SJCRH30 (cell line): ENCODE measurements around the gene CNTN5. TPM values are rescaled to one million over a fixed set of nuclear protein-coding genes. Genes with fewer than 3 reads are reported as not detected.

ENCODE experiments used
- DNase-seq, 2 experiments: peaks; one replicate each; pipeline ENCODE4 v3.0.0-alpha.2; 2015 to 2020
- H3K27ac ChIP-seq: fragments of 250-450 bp; sonication (Bioruptor Pico); 2 replicates; pipeline ENCODE4 v1.5.1; 2020; ENCODE audit warnings: mild to moderate bottlenecking, moderate library complexity
- H3K27me3 ChIP-seq: fragments of 250-450 bp; sonication (Bioruptor Pico); 2 replicates; pipeline ENCODE4 v1.5.1; 2020; ENCODE audit warnings: mild to moderate bottlenecking, moderate library complexity
- H3K36me3 ChIP-seq: fragments of 250-450 bp; sonication (Bioruptor Pico); 2 replicates; pipeline ENCODE4 v1.5.1; 2020; ENCODE audit warnings: mild to moderate bottlenecking, moderate library complexity
- H3K4me1 ChIP-seq: fragments of 250-450 bp; sonication (Bioruptor Pico); 2 replicates; pipeline ENCODE4 v1.5.1; 2020; ENCODE audit warnings: mild to moderate bottlenecking, moderate library complexity
- H3K4me3 ChIP-seq: fragments of 250-450 bp; sonication (Bioruptor Pico); 2 replicates; pipeline ENCODE4 v1.5.1; 2020; ENCODE audit warnings: mild to moderate bottlenecking, moderate library complexity
- H3K9me3 ChIP-seq: fragments of 250-450 bp; sonication (Bioruptor Pico); replicated peaks from 2 replicates; pipeline ENCODE4 v1.5.1; 2020; ENCODE audit warnings: mild to moderate bottlenecking, moderate library complexity
- total RNA-seq: library from RNA; depleted of rRNA; stranded (reverse); fragments of >200 nt; shearing (Covaris generic); gene quantifications from 2 replicates; pipeline ENCODE4 v1.2.3, GENCODE V29; 2014

Gene CNTN5
- total RNA-seq, 1 experiment from 2014 or later, result 0.34 TPM

DNA sequence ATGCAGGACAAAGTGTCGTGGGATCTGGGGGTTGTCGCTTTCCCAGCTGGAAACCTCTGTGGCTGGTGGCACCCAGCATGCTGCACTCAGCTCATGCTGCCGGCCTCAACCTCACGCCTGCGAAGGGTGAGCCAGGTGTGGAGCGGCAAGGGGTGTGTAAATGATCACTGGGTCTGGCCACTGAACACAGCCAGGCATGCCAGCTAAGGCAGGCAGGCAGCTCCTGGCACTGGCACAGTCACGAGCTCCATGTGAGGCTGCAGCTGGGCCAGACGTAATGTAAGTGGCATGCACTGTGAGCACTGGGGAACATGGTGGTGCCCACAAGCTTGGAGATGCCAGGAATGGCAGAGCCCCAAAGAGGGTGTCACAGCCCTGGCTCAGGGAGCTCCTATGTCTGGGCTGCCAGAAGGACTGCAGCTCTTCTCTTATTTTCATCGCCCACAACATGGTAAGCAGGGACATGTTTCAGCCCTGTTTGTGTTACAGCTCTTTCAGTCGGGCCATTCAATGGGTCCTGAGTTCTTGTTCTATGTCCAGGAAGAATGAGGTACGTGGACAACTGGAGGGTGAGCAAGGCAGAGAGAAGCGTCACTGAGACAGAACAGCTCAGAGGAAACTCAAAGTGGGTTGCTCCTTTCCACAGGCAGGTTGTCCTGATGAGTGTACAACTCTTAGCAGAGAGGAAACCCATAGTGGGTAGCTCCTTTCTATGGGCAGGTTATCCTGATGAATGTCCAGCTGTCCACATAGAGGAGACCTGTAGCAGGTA is 403.8 kb downstream of the CNTN5 start:
- DNase-seq, result no peak
- Histone ChIP-seq H3K9me3 (no peaks in the 10 kb centered on the region), H3K4me1 (no peaks in the 10 kb centered on the region), H3K36me3 (no peaks in the 10 kb centered on the region), H3K4me3 (no peak overlapping the region), H3K27ac (no peak overlapping the region), H3K27me3 (no peaks in the 10 kb centered on the region)

DNA sequence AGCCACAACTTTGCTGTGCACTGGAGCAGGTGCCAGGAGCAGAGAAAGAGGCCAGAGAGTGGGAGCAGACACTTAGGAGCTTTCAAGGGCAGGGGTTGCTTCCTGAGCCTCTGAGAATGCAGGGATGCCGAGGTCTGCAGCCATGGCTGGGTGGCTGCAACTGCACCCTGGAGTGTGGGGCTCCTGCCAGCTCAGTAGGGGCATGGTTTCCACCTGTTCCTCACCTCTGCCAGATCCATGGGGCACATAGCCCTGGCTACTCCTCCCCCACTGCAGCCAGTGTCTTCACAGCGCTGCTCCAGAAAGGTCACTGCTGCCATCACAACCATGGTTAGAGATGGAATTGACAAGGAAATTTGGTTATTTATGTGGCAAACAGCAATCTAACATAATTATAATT is 404.8 kb downstream of the CNTN5 start:
- no peaks in the 10 kb centered on the region for H3K9me3 ChIP-seq
- H3K27ac ChIP-seq, result no peak overlapping the region
- no peak for DNase-seq
- no peak overlapping the region for H3K4me3 ChIP-seq
- no peaks in the 10 kb centered on the region for H3K27me3 ChIP-seq
- H3K36me3 ChIP-seq, result no peaks in the 10 kb centered on the region
- H3K4me1 ChIP-seq, result no peaks in the 10 kb centered on the region

DNA sequence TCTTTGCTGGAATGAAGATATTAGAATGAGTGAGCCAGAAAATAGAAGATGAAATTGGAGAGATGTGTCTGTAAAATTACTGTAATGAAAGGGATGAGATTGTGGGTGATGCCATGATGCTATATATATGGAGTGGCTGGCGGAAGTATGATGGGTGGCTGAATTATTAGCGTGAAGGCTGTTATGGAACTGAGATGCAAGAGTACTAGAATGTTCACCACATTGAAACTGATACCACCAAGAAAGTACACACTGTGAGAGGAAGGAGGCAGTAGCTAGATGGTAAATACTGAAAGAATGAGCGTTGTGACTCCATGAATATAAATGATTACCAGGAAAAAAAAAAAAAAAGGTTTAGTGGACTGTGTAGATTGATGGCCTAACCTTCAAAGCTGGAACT is 411.9 kb downstream of the CNTN5 start:
- H3K27me3 ChIP-seq, result no peaks in the 10 kb centered on the region
- no peak for DNase-seq
- H3K36me3 ChIP-seq, result no peaks in the 10 kb centered on the region
- no peaks in the 10 kb centered on the region for H3K4me1 ChIP-seq
- no peaks in the 10 kb centered on the region for H3K9me3 ChIP-seq
- no peak overlapping the region for H3K4me3 ChIP-seq
- no peak overlapping the region for H3K27ac ChIP-seq

DNA sequence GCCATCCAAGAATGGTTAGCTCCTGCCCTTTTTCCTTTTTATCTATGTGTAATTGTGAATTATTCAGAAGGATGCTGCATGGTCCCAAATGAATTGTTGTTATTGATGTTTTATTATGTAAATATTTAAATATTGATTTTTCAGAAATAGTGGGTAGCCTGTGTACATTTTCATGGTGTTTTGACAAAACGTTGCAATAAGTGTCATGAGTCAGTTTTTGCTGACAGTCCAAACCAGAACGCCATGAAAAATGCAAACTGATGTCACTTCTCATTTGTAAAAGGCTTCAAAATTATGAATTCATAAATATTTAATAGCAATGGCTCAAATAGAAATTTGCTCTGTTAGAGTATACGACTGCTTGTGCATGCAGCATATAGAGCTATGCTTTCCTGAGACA is 422.5 kb downstream of the CNTN5 start:
- Histone ChIP-seq H3K36me3 (no peaks in the 10 kb centered on the region), H3K9me3 (no peaks in the 10 kb centered on the region), H3K4me3 (no peak overlapping the region), H3K4me1 (no peaks in the 10 kb centered on the region), H3K27me3 (no peaks in the 10 kb centered on the region), H3K27ac (no peak overlapping the region)
- DNase-seq, result no peak

DNA sequence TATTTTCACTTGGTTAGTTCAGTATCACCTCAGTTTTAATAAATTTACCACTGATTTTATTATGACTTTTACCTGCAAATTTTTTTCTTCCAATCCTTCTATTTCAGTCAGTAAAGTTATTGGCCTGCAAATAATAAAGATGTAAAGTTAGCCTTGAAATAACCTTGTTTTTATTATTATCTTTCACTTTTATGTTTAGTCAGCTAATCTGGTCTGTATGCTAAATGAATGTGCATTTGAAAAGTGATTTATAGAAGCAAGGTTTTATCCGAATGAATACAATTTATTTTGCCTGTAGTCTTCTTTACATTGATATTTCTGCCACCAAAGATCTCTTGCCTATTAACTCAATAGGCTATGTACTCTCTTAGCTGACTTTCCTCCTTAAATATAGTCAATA is 425.7 kb downstream of the CNTN5 start:
- H3K9me3 ChIP-seq, result no peaks in the 10 kb centered on the region
- no peak for DNase-seq
- H3K4me3 ChIP-seq, result no peak overlapping the region
- no peak overlapping the region for H3K27ac ChIP-seq
- no peaks in the 10 kb centered on the region for H3K36me3 ChIP-seq
- H3K27me3 ChIP-seq, result no peaks in the 10 kb centered on the region
- no peaks in the 10 kb centered on the region for H3K4me1 ChIP-seq

DNA sequence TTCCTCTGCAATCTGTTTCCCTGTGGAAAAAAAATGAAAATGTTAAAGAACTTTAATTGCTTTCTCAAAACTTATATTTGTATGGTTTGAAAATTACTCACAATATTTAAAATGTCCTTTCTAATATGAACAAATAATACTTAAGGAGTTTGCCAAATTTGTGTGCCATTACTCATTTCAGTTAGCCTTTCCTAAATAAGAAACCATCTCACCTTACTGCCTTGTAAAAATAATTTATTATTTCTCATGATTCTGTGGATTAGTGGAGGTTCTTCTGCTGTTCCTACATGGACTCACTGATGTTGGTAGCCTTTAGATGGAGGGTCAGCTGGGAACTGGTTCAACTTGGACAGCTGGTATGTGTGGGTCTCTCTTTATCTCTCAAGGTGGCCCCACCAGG is 428.6 kb downstream of the CNTN5 start:
- Histone ChIP-seq H3K4me3 (no peak overlapping the region), H3K27ac (no peak overlapping the region), H3K27me3 (no peaks in the 10 kb centered on the region), H3K4me1 (no peaks in the 10 kb centered on the region), H3K36me3 (no peaks in the 10 kb centered on the region), H3K9me3 (no peaks in the 10 kb centered on the region)
- DNase-seq, result no peak

DNA sequence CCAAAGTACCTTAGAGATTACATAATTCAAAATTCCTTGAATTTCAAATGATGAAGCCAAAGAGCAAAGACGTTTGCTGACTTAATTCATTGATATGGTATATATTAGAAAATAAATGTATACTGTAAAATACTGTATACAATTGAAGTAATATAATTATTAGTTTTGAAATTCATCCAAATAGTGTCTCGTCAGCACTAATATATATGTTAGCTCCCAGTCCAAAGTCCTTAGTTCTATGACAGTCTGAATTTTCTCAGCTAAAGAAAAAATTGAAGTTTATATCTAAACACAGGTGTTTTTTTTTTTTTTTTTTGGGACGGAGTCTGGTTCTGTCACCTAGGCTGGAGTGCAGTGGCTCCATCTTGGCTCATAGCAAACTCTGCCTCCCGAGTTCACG is 431.3 kb downstream of the CNTN5 start:
- Histone ChIP-seq H3K27me3 (no peaks in the 10 kb centered on the region), H3K9me3 (no peaks in the 10 kb centered on the region), H3K4me3 (no peak overlapping the region), H3K4me1 (no peaks in the 10 kb centered on the region), H3K36me3 (no peaks in the 10 kb centered on the region), H3K27ac (no peak overlapping the region)
- no peak for DNase-seq

DNA sequence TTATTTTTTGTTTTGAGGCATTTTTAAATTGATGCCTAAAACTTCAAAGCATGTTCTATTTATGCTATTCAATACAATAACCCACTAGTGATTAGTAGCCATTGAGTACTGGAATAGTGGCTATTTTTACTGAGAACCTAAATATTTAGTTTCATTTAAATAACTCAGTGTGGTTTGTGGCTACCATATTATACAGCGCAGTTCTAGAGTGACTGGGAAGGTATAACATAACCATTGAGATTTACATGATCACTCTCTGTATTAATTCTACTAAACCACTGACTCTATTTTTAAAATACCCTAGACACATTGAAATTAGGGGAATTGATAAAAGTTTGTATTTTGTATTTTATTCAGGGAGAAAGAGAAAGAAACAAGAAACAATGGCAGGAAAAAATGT is 441.2 kb downstream of the CNTN5 start:
- Histone ChIP-seq H3K36me3 (no peaks in the 10 kb centered on the region), H3K27ac (no peak overlapping the region), H3K9me3 (no peaks in the 10 kb centered on the region), H3K27me3 (no peaks in the 10 kb centered on the region), H3K4me1 (no peaks in the 10 kb centered on the region), H3K4me3 (no peak overlapping the region)
- DNase-seq, result no peak

DNA sequence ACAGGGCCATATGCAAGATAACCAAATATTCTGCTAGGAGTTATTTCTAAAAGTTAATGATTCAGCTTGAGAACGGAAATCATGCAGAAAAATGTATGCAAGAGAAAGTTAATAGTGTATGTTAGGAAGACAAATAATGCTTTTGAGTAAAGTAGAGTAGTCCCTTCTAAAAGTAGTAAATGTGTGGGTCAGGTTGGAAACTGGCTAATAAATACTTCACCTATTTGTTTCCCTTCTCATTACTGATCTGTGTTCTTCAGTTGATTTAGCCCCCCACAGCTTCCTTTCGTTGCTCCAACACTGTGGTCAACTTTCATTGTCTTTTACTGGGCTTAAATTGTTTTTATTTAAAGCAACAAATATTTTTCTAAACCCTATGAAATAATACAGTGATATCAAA is 444.2 kb downstream of the CNTN5 start:
- Histone ChIP-seq H3K4me3 (no peak overlapping the region), H3K36me3 (no peaks in the 10 kb centered on the region), H3K4me1 (no peaks in the 10 kb centered on the region), H3K27ac (no peak overlapping the region), H3K27me3 (no peaks in the 10 kb centered on the region), H3K9me3 (no peaks in the 10 kb centered on the region)
- no peak for DNase-seq

DNA sequence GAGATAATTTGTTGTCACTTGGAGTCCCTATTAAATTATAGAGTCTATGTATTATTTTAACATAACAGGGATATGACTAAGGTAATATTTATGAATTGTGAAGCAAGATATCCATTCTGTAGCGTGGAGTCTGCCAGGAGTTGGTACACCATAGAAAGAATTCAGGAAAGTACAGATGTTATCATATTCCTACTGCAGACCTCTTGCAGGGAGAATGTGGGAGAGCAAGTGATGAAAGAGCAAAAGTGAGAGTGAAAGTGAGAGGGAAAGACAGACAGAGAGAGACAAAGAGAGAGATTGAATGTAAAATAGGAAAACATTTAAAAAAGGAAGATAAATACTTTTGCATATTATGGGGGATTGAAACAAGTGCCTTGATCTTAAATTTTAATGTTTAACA is 468.8 kb downstream of the CNTN5 start:
- H3K9me3 ChIP-seq, result no peaks in the 10 kb centered on the region
- H3K27ac ChIP-seq, result no peak overlapping the region
- no peaks in the 10 kb centered on the region for H3K27me3 ChIP-seq
- no peaks in the 10 kb centered on the region for H3K36me3 ChIP-seq
- H3K4me1 ChIP-seq, result no peaks in the 10 kb centered on the region
- DNase-seq, result no peak
- no peak overlapping the region for H3K4me3 ChIP-seq

DNA sequence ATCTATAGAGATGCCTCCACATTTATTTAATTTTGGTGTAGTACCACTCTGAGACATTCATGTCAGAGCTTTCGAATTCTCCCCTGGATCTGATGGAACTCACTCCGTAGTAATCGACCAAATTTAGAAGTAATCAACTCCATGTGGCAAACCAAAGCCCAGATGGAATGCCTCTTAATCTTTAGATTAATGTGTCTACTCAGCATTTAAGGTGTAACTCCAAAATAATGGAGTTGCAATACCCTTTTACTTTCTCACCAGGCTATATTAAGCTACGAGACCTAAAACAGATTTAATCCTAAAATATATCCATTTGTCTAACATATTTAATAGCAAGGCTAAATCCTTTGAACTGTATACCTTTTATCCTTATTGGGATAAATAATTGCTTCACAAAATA is 473.3 kb downstream of the CNTN5 start:
- Histone ChIP-seq H3K27me3 (no peaks in the 10 kb centered on the region), H3K4me1 (no peaks in the 10 kb centered on the region), H3K27ac (no peak overlapping the region), H3K9me3 (no peaks in the 10 kb centered on the region), H3K36me3 (no peaks in the 10 kb centered on the region), H3K4me3 (no peak overlapping the region)
- no peak for DNase-seq

DNA sequence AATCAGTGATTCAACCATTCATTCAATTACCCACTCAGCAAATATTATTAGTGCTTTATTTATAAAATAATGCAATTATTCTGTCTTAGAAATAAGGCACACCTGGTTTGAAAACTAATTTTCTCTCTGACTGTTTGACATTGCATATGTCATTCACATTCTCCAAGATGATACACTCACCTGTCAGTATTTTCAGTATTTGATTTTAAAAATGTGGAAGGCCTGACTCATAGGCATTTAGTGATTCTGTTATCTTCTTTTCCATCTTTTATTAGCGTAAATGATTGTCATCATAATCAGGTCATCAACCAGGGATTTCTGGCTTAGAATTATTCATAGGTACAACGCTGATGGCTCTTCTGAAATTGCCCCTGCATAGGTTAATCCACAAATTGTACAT is 480.9 kb downstream of the CNTN5 start:
- Histone ChIP-seq H3K27me3 (no peaks in the 10 kb centered on the region), H3K36me3 (no peaks in the 10 kb centered on the region), H3K4me1 (no peaks in the 10 kb centered on the region), H3K27ac (no peak overlapping the region), H3K9me3 (no peaks in the 10 kb centered on the region), H3K4me3 (no peak overlapping the region)
- no peak for DNase-seq

DNA sequence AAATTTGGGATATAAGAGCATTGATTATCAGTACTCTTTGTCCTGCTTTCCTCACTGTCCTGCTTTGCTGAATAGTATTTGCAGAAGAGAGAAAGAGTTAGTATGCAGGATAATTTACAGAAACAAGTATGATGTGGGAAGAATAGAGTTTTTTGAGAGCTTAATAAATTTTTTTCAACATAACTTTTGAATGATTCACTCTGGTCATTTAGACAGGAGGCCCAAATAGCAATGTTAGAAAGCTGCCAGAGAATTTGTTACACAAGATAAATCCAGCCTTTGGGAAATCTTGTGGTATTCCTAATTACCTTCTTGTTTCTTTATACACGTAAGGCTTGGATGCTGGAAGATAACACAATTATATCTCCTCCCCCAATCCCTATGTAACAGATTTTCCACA is 484.6 kb downstream of the CNTN5 start:
- H3K27ac ChIP-seq, result no peak overlapping the region
- no peaks in the 10 kb centered on the region for H3K27me3 ChIP-seq
- H3K4me1 ChIP-seq, result no peaks in the 10 kb centered on the region
- no peak overlapping the region for H3K4me3 ChIP-seq
- DNase-seq, result no peak
- no peaks in the 10 kb centered on the region for H3K36me3 ChIP-seq
- no peaks in the 10 kb centered on the region for H3K9me3 ChIP-seq

DNA sequence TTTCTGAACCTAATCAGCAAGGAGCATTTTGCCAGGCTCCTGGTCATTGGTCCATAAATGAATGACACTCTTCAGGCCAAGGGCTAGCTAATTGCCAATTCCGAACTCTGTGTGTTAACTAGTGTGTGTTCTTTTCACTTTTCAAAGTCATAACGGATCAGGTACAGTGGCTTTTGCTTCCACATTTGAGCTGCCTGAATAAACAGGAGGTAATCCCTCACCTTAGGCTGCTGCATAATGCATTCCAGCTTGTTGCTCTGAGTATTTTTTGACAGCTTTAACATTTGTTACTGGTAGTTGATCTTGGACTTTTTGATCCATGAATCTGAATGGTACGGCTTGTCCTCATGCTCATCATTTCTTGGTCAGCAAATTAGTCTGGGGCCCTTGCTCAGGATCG is 485.1 kb downstream of the CNTN5 start:
- Histone ChIP-seq H3K9me3 (no peaks in the 10 kb centered on the region), H3K4me1 (no peaks in the 10 kb centered on the region), H3K27me3 (no peaks in the 10 kb centered on the region), H3K27ac (no peak overlapping the region), H3K36me3 (no peaks in the 10 kb centered on the region), H3K4me3 (no peak overlapping the region)
- no peak for DNase-seq

DNA sequence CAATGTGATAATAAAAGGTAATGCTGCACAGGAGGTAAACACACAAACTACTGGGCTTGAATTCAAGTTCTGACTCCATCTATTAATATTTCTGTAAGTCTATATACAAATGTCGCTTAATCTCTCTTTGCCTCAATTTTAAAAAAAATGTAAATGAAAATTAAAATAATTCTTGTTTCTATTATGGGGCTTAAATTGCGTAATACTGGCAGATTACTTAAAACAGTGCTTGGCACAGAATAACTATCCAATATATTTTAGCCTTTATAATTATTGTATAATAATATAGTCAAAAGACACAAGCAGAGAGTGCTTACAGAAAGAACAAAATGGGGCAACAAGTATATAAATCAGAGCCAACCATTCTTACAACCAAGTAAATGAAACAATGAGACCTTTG is 489.1 kb downstream of the CNTN5 start:
- Histone ChIP-seq H3K27ac (no peak overlapping the region), H3K27me3 (no peaks in the 10 kb centered on the region), H3K4me3 (no peak overlapping the region), H3K9me3 (no peaks in the 10 kb centered on the region), H3K4me1 (no peaks in the 10 kb centered on the region), H3K36me3 (no peaks in the 10 kb centered on the region)
- no peak for DNase-seq

DNA sequence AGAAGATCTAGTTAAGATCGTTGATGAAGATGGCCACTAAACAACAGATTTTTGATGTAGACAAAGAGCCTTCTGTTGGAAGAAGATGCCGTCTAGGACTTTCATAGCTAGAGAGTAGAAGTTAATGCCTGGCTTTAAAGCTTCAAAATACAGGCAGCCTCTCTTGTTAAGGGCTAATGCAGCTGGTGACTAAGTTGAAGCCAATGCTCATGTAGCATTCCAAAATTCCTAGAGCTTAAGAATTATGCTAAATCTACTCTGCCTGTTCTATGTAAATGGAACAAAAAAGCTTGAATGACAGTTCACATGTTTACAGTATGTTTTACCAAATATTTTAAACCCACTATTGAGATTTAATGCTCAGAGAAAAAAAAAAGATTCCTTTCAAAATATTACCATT is 492.6 kb downstream of the CNTN5 start:
- no peak overlapping the region for H3K4me3 ChIP-seq
- no peaks in the 10 kb centered on the region for H3K36me3 ChIP-seq
- H3K4me1 ChIP-seq, result no peaks in the 10 kb centered on the region
- no peaks in the 10 kb centered on the region for H3K27me3 ChIP-seq
- H3K27ac ChIP-seq, result no peak overlapping the region
- DNase-seq, result no peak
- no peaks in the 10 kb centered on the region for H3K9me3 ChIP-seq
